ENCODE data around the gene PTPN12.

PTPN12 gene

DNA sequence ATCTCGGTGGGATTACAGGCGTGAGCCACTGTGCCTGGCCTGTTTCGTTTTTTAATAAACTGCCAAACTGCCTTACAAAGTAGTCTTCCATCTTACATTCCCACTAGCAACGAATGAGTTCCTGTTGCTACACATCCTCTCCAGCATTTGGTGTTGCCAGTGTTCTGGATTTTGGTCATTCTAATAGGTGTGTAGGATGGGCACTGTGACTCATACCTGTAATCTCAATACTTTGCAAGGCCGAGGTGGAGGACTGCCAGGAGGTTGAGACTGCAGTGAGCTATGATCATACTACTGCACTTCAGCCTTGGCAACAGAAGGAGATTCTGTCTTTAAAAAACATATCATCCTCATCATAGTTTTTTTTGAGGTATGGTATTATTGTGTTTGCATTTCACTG lies 137.8 kb downstream of the PTPN12 start:
- ATAC-seq (ENCODE audit: low read depth): peak; percentile 99

DNA sequence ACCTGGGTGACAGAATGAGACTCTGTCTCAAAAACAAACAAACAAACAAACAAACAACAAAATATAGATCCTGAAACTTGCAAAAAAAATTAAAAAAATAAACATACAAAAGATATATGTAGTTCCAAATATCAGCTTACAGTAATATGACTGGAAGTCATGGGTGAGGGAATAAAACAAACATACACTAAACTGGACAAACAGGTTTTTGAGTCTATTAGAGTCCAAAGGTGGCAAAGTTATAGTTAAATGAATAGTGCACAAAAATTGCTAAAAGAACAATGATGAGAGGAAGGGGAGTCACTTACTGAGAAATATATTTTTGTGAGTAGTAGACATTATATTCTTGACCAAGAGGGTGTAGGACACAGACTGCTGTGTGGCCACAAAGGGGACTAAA lies 142.5 kb downstream of the PTPN12 start:
- no peak overlapping the region for H3K4me3 ChIP-seq (ENCODE audit: severe bottlenecking)
- H3K27ac ChIP-seq (ENCODE audit: poor library complexity, severe bottlenecking): no peak overlapping the region
- H3K36me3 ChIP-seq (ENCODE audit: low read depth): peaks cover 20% of the 10 kb centered on the region
- TF ChIP-seq CTCF (IDR thresholded peaks at IDR 0.05; ENCODE audit: poor library complexity, severe bottlenecking): no peak
- peaks cover 15% of the 10 kb centered on the region for H3K4me1 ChIP-seq (ENCODE audit: insufficient read depth, poor library complexity, severe bottlenecking)
- no peaks in the 10 kb centered on the region for H3K9me3 ChIP-seq (ENCODE audit: severe bottlenecking)
- no peak for DNase-seq (ENCODE audit: low spot score)
- no peaks in the 10 kb centered on the region for H3K27me3 ChIP-seq (ENCODE audit: insufficient read depth, poor library complexity, severe bottlenecking)
- ATAC-seq (ENCODE audit: low read depth): peak; percentile 41; the same call in 2 of the 3 replicates

More for the DNA sequence above, 137.8 kb downstream of the PTPN12 start:
- peak; percentile 78 for DNase-seq (ENCODE audit: low spot score)
- TF ChIP-seq CTCF (IDR thresholded peaks at IDR 0.05; ENCODE audit: poor library complexity, severe bottlenecking): no peak
- Histone ChIP-seq H3K4me1 (ENCODE audit: insufficient read depth, poor library complexity, severe bottlenecking) (peaks cover 20% of the 10 kb centered on the region), H3K27ac (ENCODE audit: poor library complexity, severe bottlenecking) (peak overlapping the region; percentile 23), H3K9me3 (ENCODE audit: severe bottlenecking) (no peaks in the 10 kb centered on the region), H3K36me3 (ENCODE audit: low read depth) (no peaks in the 10 kb centered on the region), H3K27me3 (ENCODE audit: insufficient read depth, poor library complexity, severe bottlenecking) (no peaks in the 10 kb centered on the region), H3K4me3 (ENCODE audit: severe bottlenecking) (no peak overlapping the region)

DNA sequence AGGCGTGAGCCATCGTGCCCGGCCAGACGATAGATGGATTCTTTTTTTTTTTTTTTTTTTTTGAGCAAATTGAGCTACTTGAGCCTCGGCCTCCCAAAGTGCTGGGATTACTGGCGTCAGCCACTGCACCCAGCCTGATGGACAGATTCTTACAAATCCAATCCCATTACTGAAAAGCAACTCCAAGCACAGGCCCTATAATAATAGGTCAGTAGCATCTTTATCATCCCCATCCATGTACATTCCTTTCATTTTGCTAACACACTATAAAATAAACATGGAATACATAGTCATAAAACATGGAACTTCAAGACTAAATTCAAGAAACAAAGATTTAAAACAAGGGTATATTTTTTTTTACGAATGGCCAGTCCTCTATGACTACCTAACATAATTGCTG lies 143.2 kb downstream of the PTPN12 start:
- H3K36me3 ChIP-seq (ENCODE audit: low read depth): peaks cover 26% of the 10 kb centered on the region
- peaks cover 15% of the 10 kb centered on the region for H3K4me1 ChIP-seq (ENCODE audit: insufficient read depth, poor library complexity, severe bottlenecking)
- ATAC-seq (ENCODE audit: low read depth) (no peak), DNase-seq (ENCODE audit: low spot score) (no peak)
- no peak overlapping the region for H3K4me3 ChIP-seq (ENCODE audit: severe bottlenecking)
- no peaks in the 10 kb centered on the region for H3K9me3 ChIP-seq (ENCODE audit: severe bottlenecking)
- no peak for TF ChIP-seq CTCF (IDR thresholded peaks at IDR 0.05; ENCODE audit: poor library complexity, severe bottlenecking)
- no peaks in the 10 kb centered on the region for H3K27me3 ChIP-seq (ENCODE audit: insufficient read depth, poor library complexity, severe bottlenecking)
- no peak overlapping the region for H3K27ac ChIP-seq (ENCODE audit: poor library complexity, severe bottlenecking)

- TF ChIP-seq CTCF (IDR thresholded peaks at IDR 0.05; ENCODE audit: poor library complexity, severe bottlenecking): no peak
- Histone ChIP-seq H3K4me1 (ENCODE audit: insufficient read depth, poor library complexity, severe bottlenecking) (peaks cover 20% of the 10 kb centered on the region), H3K36me3 (ENCODE audit: low read depth) (peaks cover 26% of the 10 kb centered on the region), H3K27me3 (ENCODE audit: insufficient read depth, poor library complexity, severe bottlenecking) (no peaks in the 10 kb centered on the region), H3K4me3 (ENCODE audit: severe bottlenecking) (no peak overlapping the region), H3K9me3 (ENCODE audit: severe bottlenecking) (no peaks in the 10 kb centered on the region), H3K27ac (ENCODE audit: poor library complexity, severe bottlenecking) (no peak overlapping the region)
- no peak for ATAC-seq (ENCODE audit: low read depth)
- DNase-seq (ENCODE audit: low spot score): no peak
Observed at GRCh38 chr7:77684030-77684429, 146.9 kb downstream of the PTPN12 start.

DNA sequence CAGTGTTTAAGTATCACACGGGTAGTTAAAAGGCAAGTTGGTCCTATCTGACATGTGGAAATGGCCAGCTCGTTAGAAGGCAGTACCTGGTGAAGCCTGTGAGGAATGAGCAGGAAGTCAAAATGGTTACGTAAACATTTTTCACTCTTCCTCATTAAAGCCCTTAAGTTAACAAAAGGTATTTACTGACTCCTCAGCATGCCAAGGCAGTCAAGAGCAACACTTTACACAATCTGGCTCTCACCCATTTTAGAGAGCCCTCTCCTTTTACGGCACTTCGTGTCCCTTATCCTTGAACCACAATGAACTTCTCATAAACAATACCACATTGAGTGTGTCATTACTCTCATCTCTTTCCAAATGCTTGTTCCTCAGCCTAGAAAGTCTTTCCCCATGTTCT lies 148.1 kb downstream of the PTPN12 start:
- no peak for TF ChIP-seq CTCF (IDR thresholded peaks at IDR 0.05; ENCODE audit: poor library complexity, severe bottlenecking)
- peak; percentile 85 for ATAC-seq (ENCODE audit: low read depth)
- Histone ChIP-seq H3K9me3 (ENCODE audit: severe bottlenecking) (no peaks in the 10 kb centered on the region), H3K4me1 (ENCODE audit: insufficient read depth, poor library complexity, severe bottlenecking) (peaks cover 11% of the 10 kb centered on the region), H3K27ac (ENCODE audit: poor library complexity, severe bottlenecking) (peak overlapping the region; percentile 14), H3K27me3 (ENCODE audit: insufficient read depth, poor library complexity, severe bottlenecking) (no peaks in the 10 kb centered on the region), H3K4me3 (ENCODE audit: severe bottlenecking) (no peak overlapping the region), H3K36me3 (ENCODE audit: low read depth) (peaks cover 34% of the 10 kb centered on the region)
- no peak for DNase-seq (ENCODE audit: low spot score)

Measured in RWPE2 (cell line).